ENCODE data around the gene CDK17. TPM values are rescaled to one million over a fixed set of nuclear protein-coding genes. Genes with fewer than 3 reads are reported as not detected.

The CDK17 gene
- total RNA-seq, 1 donor from 2014 or later: 35.9 TPM

GRCh38 chr12:96248136-96248931 is 151.9 kb downstream of the CDK17 start:
- H3K4me3 Mint-ChIP-seq (ENCODE audit: low read depth): no peak overlapping the region
- no peaks in the 10 kb centered on the region for H3K27me3 Mint-ChIP-seq
- peaks cover 18% of the 10 kb centered on the region for H3K36me3 Mint-ChIP-seq (ENCODE audit: insufficient read depth)
- TF ChIP-seq CTCF (IDR thresholded peaks at IDR 0.05; ENCODE audit: unreplicated experiment): no peak
- H3K9me3 Mint-ChIP-seq (ENCODE audit: low read depth): no peaks in the 10 kb centered on the region
- DNase-seq (ENCODE audit: low spot score, unreplicated experiment): no peak
- H3K4me1 Mint-ChIP-seq (ENCODE audit: low read depth): no peaks in the 10 kb centered on the region
- H3K27ac Mint-ChIP-seq: no peak overlapping the region

DNA sequence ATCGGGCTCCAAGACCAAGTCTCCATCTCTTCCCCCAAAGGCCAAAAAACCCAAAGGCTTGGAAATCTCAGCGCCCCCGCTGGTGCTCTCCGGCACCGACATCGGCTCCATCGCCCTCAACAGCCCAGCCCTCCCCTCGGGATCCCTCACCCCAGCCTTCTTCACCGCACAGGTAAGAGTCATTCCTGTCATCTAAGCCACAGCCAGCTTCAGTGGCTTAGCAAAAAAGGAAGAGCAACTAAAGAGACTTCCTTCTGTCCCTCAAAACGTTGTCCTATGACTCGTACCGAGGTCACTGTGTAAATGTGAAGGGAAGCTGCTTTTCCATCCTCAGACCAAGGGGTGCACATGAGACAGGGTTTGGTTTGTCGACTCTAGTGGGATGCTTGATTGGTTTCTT is 152.7 kb downstream of the CDK17 start:
- no peaks in the 10 kb centered on the region for H3K27me3 Mint-ChIP-seq
- peaks cover 18% of the 10 kb centered on the region for H3K36me3 Mint-ChIP-seq (ENCODE audit: insufficient read depth)
- TF ChIP-seq CTCF (IDR thresholded peaks at IDR 0.05; ENCODE audit: unreplicated experiment): no peak
- H3K4me1 Mint-ChIP-seq (ENCODE audit: low read depth): no peaks in the 10 kb centered on the region
- H3K9me3 Mint-ChIP-seq (ENCODE audit: low read depth): no peaks in the 10 kb centered on the region
- H3K4me3 Mint-ChIP-seq (ENCODE audit: low read depth): no peak overlapping the region
- no peak for DNase-seq (ENCODE audit: low spot score, unreplicated experiment)
- no peak overlapping the region for H3K27ac Mint-ChIP-seq

DNA sequence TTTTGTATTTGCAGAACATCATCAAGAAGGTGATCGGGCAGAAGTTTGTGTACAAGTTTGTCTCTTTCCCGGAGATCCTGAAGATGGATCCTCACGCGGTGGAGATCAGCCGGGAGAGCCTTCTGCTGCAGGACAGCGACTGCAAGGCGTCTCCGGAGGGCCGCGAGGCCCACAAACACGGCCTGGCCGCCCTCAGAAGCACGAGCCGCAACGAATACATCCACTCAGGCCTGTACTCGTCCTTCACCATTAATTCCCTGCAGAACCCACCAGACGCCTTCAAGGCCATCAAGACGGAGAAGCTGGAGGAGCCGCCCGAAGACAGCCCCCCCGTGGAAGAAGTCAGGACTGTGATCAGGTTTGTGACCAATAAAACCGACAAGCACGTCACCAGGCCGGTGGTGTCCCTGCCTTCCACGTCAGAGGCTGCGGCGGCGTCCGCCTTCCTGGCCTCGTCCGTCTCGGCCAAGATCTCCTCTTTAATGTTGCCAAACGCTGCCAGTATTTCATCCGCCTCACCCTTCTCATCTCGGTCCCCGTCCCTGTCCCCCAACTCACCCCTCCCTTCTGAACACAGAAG is 153.2 kb downstream of the CDK17 start:
- H3K4me3 Mint-ChIP-seq (ENCODE audit: low read depth): no peak overlapping the region
- no peaks in the 10 kb centered on the region for H3K27me3 Mint-ChIP-seq
- DNase-seq (ENCODE audit: low spot score, unreplicated experiment): no peak
- peaks cover 16% of the 10 kb centered on the region for H3K36me3 Mint-ChIP-seq (ENCODE audit: insufficient read depth)
- no peaks in the 10 kb centered on the region for H3K4me1 Mint-ChIP-seq (ENCODE audit: low read depth)
- no peaks in the 10 kb centered on the region for H3K9me3 Mint-ChIP-seq (ENCODE audit: low read depth)
- TF ChIP-seq CTCF (IDR thresholded peaks at IDR 0.05; ENCODE audit: unreplicated experiment): no peak
- no peak overlapping the region for H3K27ac Mint-ChIP-seq

- H3K27ac Mint-ChIP-seq: no peak overlapping the region
- no peaks in the 10 kb centered on the region for H3K9me3 Mint-ChIP-seq (ENCODE audit: low read depth)
- no peaks in the 10 kb centered on the region for H3K27me3 Mint-ChIP-seq
- no peak for DNase-seq (ENCODE audit: low spot score, unreplicated experiment)
- peaks cover 9% of the 10 kb centered on the region for H3K36me3 Mint-ChIP-seq (ENCODE audit: insufficient read depth)
- no peak for TF ChIP-seq CTCF (IDR thresholded peaks at IDR 0.05; ENCODE audit: unreplicated experiment)
- H3K4me1 Mint-ChIP-seq (ENCODE audit: low read depth): no peaks in the 10 kb centered on the region
- no peak overlapping the region for H3K4me3 Mint-ChIP-seq (ENCODE audit: low read depth)
These were observed 155.4 kb downstream of the CDK17 start for GRCh38 chr12:96244826-96245225.

GRCh38 chr12:96242597-96242996 is 157.6 kb downstream of the CDK17 start:
- Mint-ChIP-seq H3K27me3 (no peaks in the 10 kb centered on the region), H3K4me3 (ENCODE audit: low read depth) (no peak overlapping the region), H3K9me3 (ENCODE audit: low read depth) (no peaks in the 10 kb centered on the region), H3K27ac (no peak overlapping the region), H3K4me1 (ENCODE audit: low read depth) (no peaks in the 10 kb centered on the region), H3K36me3 (ENCODE audit: insufficient read depth) (peaks cover 8% of the 10 kb centered on the region)
- no peak for TF ChIP-seq CTCF (IDR thresholded peaks at IDR 0.05; ENCODE audit: unreplicated experiment)
- DNase-seq (ENCODE audit: low spot score, unreplicated experiment): no peak

Data from progenitor cell of endocrine pancreas (in vitro differentiated cells).